HEK293 (cell line): ENCODE data around the gene ZC3H7B.

Source experiments
- CTCF ChIA-PET: fragments of 350-600 bp; formaldehyde crosslinking; extraction: SDS; loops from one replicate; lab custom pipeline; 2021; ENCODE audit warnings: antibody characterized with exemption; lab: Yijun Ruan, JAX
- POLR2A ChIA-PET: fragments of 300-600 bp; formaldehyde crosslinking; extraction: SDS; loops from one replicate; lab custom pipeline; 2020; ENCODE audit warnings: antibody characterized with exemption, inconsistent platforms; lab: Yijun Ruan, JAX
- H3K27ac ChIP-seq: fragments of 200-500 bp; sonication (Bioruptor generic); 2 replicates; pipeline ENCODE4 v1.5.1; 2014; ENCODE audit warnings: low read depth, low read length, control low read depth, inconsistent platforms; ENCODE audit errors: extremely low read depth
- H3K36me3 ChIP-seq, 2 experiments: fragments of 200-500 bp in 1 of 2; sonication (Bioruptor generic) in 1 of 2; 1 replicate in 1 of 2; 2 replicates in 1 of 2; pipeline ENCODE4 v1.5.1; 2014 to 2017; ENCODE audit warnings: inconsistent platforms in 2 of 2, low read length in 2 of 2; ENCODE audit not compliant: control insufficient read depth in 2 of 2, insufficient read depth in 1 of 2
- H3K4me1 ChIP-seq: fragments of 200-500 bp; sonication (Bioruptor generic); 2 replicates; pipeline ENCODE4 v1.5.1; 2014; ENCODE audit warnings: mild to moderate bottlenecking, low read length, inconsistent platforms; ENCODE audit not compliant: control insufficient read depth, insufficient read depth
- H3K4me3 ChIP-seq: 2 replicates; pipeline ENCODE4 v1.5.1; 2011; ENCODE audit warnings: low read depth, mild to moderate bottlenecking, control low read depth, low read length, moderate library complexity
- H3K9me3 ChIP-seq: fragments of 200-500 bp; sonication (Bioruptor generic); 2 replicates; pipeline ENCODE4 v1.5.1; 2014; ENCODE audit warnings: low read depth, low read length, inconsistent platforms; ENCODE audit not compliant: control insufficient read depth, insufficient read depth
- TRIM28 ChIP-seq: IDR thresholded peaks from 2 replicates; pipeline ENCODE4 v1.6.1; 2011; ENCODE audit warnings: low read length, control low read depth, borderline replicate concordance
- ZBTB49 ChIP-seq: fragments of 450-650 bp; formaldehyde crosslinking; IDR thresholded peaks from 2 replicates; pipeline ENCODE4 v1.5.1; 2016; ENCODE audit warnings: missing biosample characterization, missing genetic modification characterization, low read depth
- ZNF132 ChIP-seq: fragments of 450-650 bp; formaldehyde crosslinking; IDR thresholded peaks from 2 replicates; pipeline ENCODE4 v1.5.1; 2017; ENCODE audit warnings: missing biosample characterization, missing genetic modification characterization, borderline replicate concordance
- ZNF133 ChIP-seq: fragments of 450-650 bp; formaldehyde crosslinking; IDR thresholded peaks from 2 replicates; pipeline ENCODE4 v1.5.1; 2016; ENCODE audit warnings: missing biosample characterization, missing genetic modification characterization
- ZNF146 ChIP-seq: fragments of 450-650 bp; formaldehyde crosslinking; IDR thresholded peaks from 2 replicates; pipeline ENCODE4 v1.5.1; 2016; ENCODE audit warnings: missing biosample characterization, missing genetic modification characterization
- ZNF18 ChIP-seq: fragments of 450-650 bp; formaldehyde crosslinking; IDR thresholded peaks from 2 replicates; pipeline ENCODE4 v1.5.1; 2016; ENCODE audit warnings: missing biosample characterization, missing genetic modification characterization
- ZNF398 ChIP-seq: fragments of 450-650 bp; formaldehyde crosslinking; IDR thresholded peaks from 2 replicates; pipeline ENCODE4 v1.5.1; 2017; ENCODE audit warnings: missing biosample characterization, missing genetic modification characterization
- ZNF488 ChIP-seq: fragments of 450-650 bp; formaldehyde crosslinking; IDR thresholded peaks from 2 replicates; pipeline ENCODE4 v1.5.1; 2016; ENCODE audit warnings: missing biosample characterization, missing genetic modification characterization
- ZNF513 ChIP-seq: fragments of 450-650 bp; IDR thresholded peaks from 2 replicates; pipeline ENCODE4 v1.5.1; 2018; ENCODE audit warnings: missing biosample characterization, missing genetic modification characterization
- ZNF521 ChIP-seq: fragments of 450-650 bp; formaldehyde crosslinking; IDR thresholded peaks from 2 replicates; pipeline ENCODE4 v1.5.1; 2017; ENCODE audit warnings: missing biosample characterization, mild to moderate bottlenecking, missing genetic modification characterization
- ZNF626 ChIP-seq: fragments of 450-650 bp; sonication (Bioruptor Pico); formaldehyde crosslinking; IDR thresholded peaks from 2 replicates; pipeline ENCODE4 v1.5.1; 2018; ENCODE audit warnings: missing biosample characterization, missing genetic modification characterization, inconsistent platforms

Gene ZC3H7B

GRCh38 chr22:41345807-41346335 lies 44.5 kb downstream of the ZC3H7B start (continued):
- TF ChIP-seq ZNF488 (tag by site-specific recombination) (no peak), ZBTB49 (tag by site-specific recombination) (no peak), ZNF626 (tag by site-specific recombination) (no peak), ZNF146 (tag by site-specific recombination) (no peak)
- TF ChIP-seq, all 188 proteins: peak for 0

GRCh38 chr22:41347066-41347859 lies 45.9 kb downstream of the ZC3H7B start:
- no peaks in the 10 kb centered on the region for H3K4me1 ChIP-seq
- ChIA-PET POLR2A (interaction anchor here (0.7 to 1.2 kb wide), 2 partner anchors 41 to 46 kb away, joined by 3 to 4 read pairs; partner anchors contain the start of gene ZC3H7B), CTCF (interaction anchor here (0.6 to 0.7 kb wide), 2 partner anchors 39 to 119 kb away, joined by 3 read pairs; no protein-coding TSS in a partner anchor)
- no peaks in the 10 kb centered on the region for H3K9me3 ChIP-seq
- no peak overlapping the region for H3K4me3 ChIP-seq
- no peak for TF ChIP-seq ZNF18
- peaks cover 22 to 95% of the 10 kb centered on the region in 2 experiments for H3K36me3 ChIP-seq
- H3K27ac ChIP-seq: no peak overlapping the region

GRCh38 chr22:41348964-41349484 lies 47.7 kb downstream of the ZC3H7B start:
- no peak for TF ChIP-seq ZNF521 (tag by site-specific recombination)
- no peak for TF ChIP-seq ZNF398 (tag by site-specific recombination)
- TF ChIP-seq TRIM28: no peak
- no peak for TF ChIP-seq ZNF133 (tag by site-specific recombination)
- no peak for TF ChIP-seq ZNF132 (tag by site-specific recombination)
- TF ChIP-seq ZNF513 (tag by site-specific recombination): no peak
- ChIA-PET CTCF (no interaction called here), POLR2A (no interaction called here)
- no peaks in the 10 kb centered on the region for H3K4me1 ChIP-seq
- H3K36me3 ChIP-seq: peaks cover 22 to 93% of the 10 kb centered on the region in 2 experiments
- H3K27ac ChIP-seq: no peak overlapping the region
- H3K9me3 ChIP-seq: no peaks in the 10 kb centered on the region
- no peak overlapping the region for H3K4me3 ChIP-seq
